ENCODE results near the gene TTC6.

DNA sequence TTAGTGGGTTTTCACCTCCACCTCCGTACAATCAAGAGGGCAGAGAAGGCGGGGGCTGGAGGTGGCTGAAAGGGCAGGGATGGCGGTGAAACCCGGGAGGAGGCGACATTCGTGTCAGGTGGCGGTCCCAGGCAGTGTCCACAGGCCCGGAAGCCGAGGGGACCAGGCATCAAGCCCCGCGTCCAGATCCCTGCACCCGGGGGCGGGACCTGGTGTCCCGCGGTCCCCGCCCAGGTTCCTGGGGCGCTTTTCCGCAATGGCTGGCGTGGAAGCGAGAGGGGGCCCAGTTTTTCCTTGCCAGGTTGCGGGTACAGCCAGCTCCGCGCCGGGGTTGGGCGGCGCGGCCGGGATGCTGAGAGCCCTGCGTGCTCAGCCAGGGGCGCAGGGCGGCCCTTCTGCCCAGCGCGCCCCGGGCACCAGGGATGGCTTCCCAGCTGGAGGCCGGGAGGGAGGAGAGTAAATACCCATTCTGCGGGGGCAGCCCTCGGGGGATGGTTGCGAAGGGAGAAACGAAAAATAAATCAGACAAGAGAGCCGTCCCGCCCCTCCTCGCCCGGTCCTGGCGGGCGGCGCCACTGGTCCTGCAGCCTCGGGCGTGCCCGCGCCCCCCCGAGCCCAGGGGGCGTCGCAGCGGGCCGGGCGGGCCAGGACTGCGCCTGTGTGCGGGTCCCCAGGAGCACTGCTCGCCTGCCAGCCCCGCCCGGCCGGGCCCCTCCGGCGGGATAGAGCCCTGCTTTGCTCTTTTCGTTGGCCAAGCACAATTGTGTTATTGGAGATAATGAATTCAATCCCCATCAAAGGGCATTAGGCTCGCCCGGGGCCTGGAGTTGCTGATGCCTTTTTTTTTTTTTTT lies 11.8 kb upstream of the TTC6 start:
- TF ChIP-seq, protein P1, sequence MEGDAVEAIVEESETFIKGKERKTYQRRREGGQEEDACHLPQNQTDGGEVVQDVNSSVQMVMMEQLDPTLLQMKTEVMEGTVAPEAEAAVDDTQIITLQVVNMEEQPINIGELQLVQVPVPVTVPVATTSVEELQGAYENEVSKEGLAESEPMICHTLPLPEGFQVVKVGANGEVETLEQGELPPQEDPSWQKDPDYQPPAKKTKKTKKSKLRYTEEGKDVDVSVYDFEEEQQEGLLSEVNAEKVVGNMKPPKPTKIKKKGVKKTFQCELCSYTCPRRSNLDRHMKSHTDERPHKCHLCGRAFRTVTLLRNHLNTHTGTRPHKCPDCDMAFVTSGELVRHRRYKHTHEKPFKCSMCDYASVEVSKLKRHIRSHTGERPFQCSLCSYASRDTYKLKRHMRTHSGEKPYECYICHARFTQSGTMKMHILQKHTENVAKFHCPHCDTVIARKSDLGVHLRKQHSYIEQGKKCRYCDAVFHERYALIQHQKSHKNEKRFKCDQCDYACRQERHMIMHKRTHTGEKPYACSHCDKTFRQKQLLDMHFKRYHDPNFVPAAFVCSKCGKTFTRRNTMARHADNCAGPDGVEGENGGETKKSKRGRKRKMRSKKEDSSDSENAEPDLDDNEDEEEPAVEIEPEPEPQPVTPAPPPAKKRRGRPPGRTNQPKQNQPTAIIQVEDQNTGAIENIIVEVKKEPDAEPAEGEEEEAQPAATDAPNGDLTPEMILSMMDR (IDR thresholded peaks at IDR 0.05) = no peak
- no peak for TF ChIP-seq POLR2A (IDR thresholded peaks at IDR 0.05)
